ENCODE data around the gene TP53BP2. TPM values are rescaled to one million over a fixed set of nuclear protein-coding genes. Genes with fewer than 3 reads are reported as not detected.

The TP53BP2 gene
- total and polyA plus RNA-seq, 10 of the 15 experiments (the other 5 are each of a cell fraction or from before 2014, with no cell fraction given), result 1.6 to 13.7 (median 5.6) TPM

DNA sequence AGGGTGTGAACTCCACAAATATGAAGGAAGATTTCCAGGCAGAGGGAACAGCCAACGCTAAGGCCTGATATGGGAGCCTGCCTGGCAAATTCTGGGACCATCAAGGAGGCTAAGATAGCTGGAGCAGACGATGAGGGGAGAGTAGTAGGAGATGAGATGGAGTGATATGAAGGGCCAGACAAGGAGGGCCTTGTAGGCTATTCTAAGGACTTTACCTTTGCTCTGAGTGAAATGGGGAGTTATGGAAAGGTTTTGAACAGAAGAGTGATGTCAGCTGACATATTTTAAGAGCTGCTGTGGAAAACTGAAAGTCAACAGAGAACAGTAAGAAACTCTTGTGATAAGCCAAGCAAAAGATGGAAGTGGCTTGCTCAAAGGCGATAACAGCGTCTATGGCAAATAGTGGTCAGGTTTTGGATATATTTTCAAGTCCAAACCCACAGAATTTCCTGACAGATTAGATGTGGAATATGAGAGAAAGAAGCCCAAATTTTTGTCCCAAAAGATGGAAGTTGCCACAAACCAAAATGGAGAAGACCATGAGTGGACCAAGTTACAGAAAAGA is 2.1 kb upstream of the TP53BP2 start:
- TF ChIP-seq BACH1 (IDR thresholded peaks at IDR 0.05; ENCODE audit: borderline replicate concordance) (no peak), BCLAF1 (IDR thresholded peaks at IDR 0.05) (no peak), MEF2B (IDR thresholded peaks at IDR 0.05; ENCODE audit: partially characterized antibody, poor library complexity, severe bottlenecking) (no peak), FOXM1 (IDR thresholded peaks at IDR 0.05; ENCODE audit: low read depth, low read length) (no peak), HDAC6 (IDR thresholded peaks at IDR 0.05; ENCODE audit: unreplicated experiment) (no peak), ATF3 (IDR thresholded peaks at IDR 0.05; ENCODE audit: borderline replicate concordance, extremely low read depth, low read depth, low read length) (no peak), TCF7 (IDR thresholded peaks at IDR 0.05; ENCODE audit: borderline replicate concordance) (no peak), IRF4 (IDR thresholded peaks at IDR 0.05; ENCODE audit: low read depth, low read length) (no peak), PRDM15 (CRISPR knock-in tag; IDR thresholded peaks at IDR 0.05) (no peak), TBL1XR1 (IDR thresholded peaks at IDR 0.05; ENCODE audit: low read depth, low read length) (no peak)
- TF ChIP-seq, protein P1, sequence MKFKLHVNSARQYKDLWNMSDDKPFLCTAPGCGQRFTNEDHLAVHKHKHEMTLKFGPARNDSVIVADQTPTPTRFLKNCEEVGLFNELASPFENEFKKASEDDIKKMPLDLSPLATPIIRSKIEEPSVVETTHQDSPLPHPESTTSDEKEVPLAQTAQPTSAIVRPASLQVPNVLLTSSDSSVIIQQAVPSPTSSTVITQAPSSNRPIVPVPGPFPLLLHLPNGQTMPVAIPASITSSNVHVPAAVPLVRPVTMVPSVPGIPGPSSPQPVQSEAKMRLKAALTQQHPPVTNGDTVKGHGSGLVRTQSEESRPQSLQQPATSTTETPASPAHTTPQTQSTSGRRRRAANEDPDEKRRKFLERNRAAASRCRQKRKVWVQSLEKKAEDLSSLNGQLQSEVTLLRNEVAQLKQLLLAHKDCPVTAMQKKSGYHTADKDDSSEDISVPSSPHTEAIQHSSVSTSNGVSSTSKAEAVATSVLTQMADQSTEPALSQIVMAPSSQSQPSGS (IDR thresholded peaks at IDR 0.05; ENCODE audit: low read length), result no peak
- DNase-seq (ENCODE audit: low read depth, low spot score) (no peak), FAIRE-seq (no peak), ATAC-seq (no peak)
- Histone ChIP-seq H4K20me1 (ENCODE audit: control insufficient read depth, insufficient read depth) (no peaks in the 10 kb centered on the region), H3K27me3 (replicated peaks in 1 of 2; ENCODE audit: control insufficient read depth in 2 of 2, insufficient read depth in 2 of 2, low read length in 1 of 2) (no peaks in the 10 kb centered on the region; a peak in 2 of 4 replicates), H3K79me2 (ENCODE audit: control insufficient read depth, insufficient read depth, low read length) (no peaks in the 10 kb centered on the region), H3K4me3 (no peak overlapping the region), H3K4me2 (ENCODE audit: control insufficient read depth, insufficient read depth) (no peak overlapping the region), H3K9ac (ENCODE audit: control insufficient read depth, insufficient read depth, low read length) (no peak overlapping the region), H3K27ac (ENCODE audit: control insufficient read depth, insufficient read depth) (no peak overlapping the region), H3K36me3 (ENCODE audit: control insufficient read depth in 2 of 2, insufficient read depth in 2 of 2, low read length in 1 of 2) (no peaks in the 10 kb centered on the region), H2AFZ (ENCODE audit: control insufficient read depth, low read depth, low read length) (no peak overlapping the region), H3K9me3 (replicated peaks; ENCODE audit: control insufficient read depth, insufficient read depth, low read length) (no peaks in the 10 kb centered on the region; the same call in 2 of the 3 replicates), H3K4me1 (ENCODE audit: control insufficient read depth, insufficient read depth, low read length) (peaks cover 6% of the 10 kb centered on the region; the same call in 1 of the 2 replicates)
- ChIA-PET POLR2A (no interaction called here), SMC1A (ENCODE audit: uncharacterized antibody, unreplicated experiment) (interaction anchor here (1.0 kb wide), 1 partner anchor 11 kb away, joined by 3 read pairs; no protein-coding TSS in a partner anchor), CTCF (no interaction called here), RAD21 (ENCODE audit: unreplicated experiment) (no interaction called here)
- no TSS peak for BruUV-seq (replicated peaks)
- in situ Hi-C loops (cut with MboI), result no loop called here
- WGBS (ENCODE audit: insufficient coverage, insufficient replicate concordance, low lambda C conversion rate, missing lambda C conversion rate), result 97% methylated on average over 4 of the region's 4 CpGs
- intact Hi-C loops (cut with micrococcal nuclease; ENCODE audit: unreplicated experiment), result loop anchor here (5.0 kb wide), 1 partner anchor 334 kb away; the partner anchor contains the start of gene DEGS1

Measured in GM12878 (cell line).